Spleen (tissue), 11 donors: ENCODE measurements around the gene GLRA3. TPM values are rescaled to one million over a fixed set of nuclear protein-coding genes. Genes with fewer than 3 reads are reported as not detected.

Source experiments
- DNase-seq: peaks from one replicate; pipeline ENCODE4 v3.0.0-alpha.2; 2020
- H3K27ac ChIP-seq, 8 donors: fragments of 200-600 bp; sonication (generic) in 7 of 8; 1 replicate in 4 of 8; 2 replicates in 4 of 8; pipeline versions ENCODE4 v1.5.0 to v1.8.0; 2016 to 2021; ENCODE audit warnings: inconsistent platforms in 4 of 8, mild to moderate bottlenecking in 4 of 8, moderate library complexity in 1 of 8
- H3K27me3 ChIP-seq, 7 donors: fragments of 200-600 bp; sonication (generic) in 6 of 7; replicated peaks in 1 of 7; 1 replicate in 4 of 7; 2 replicates in 3 of 7; pipeline versions ENCODE4 v1.5.0 to v1.8.0; 2016 to 2021; ENCODE audit warnings: inconsistent platforms in 3 of 7, mild to moderate bottlenecking in 1 of 7
- H3K36me3 ChIP-seq, 6 donors: fragments of 200-600 bp; sonication (generic) in 5 of 6; 1 replicate in 4 of 6; 2 replicates in 2 of 6; pipeline versions ENCODE4 v1.5.0 to v1.8.0; 2016 to 2021; ENCODE audit warnings: inconsistent platforms in 2 of 6
- H3K4me1 ChIP-seq, 6 donors: fragments of 200-600 bp; sonication (generic) in 5 of 6; 1 replicate in 3 of 6; 2 replicates in 3 of 6; pipeline versions ENCODE4 v1.5.0 to v1.8.0; 2016 to 2021; ENCODE audit warnings: inconsistent platforms in 3 of 6
- H3K4me3 ChIP-seq, 8 donors: fragments of 200-600 bp; sonication (generic) in 7 of 8; 1 replicate in 4 of 8; 2 replicates in 4 of 8; pipeline versions ENCODE4 v1.5.0 to v1.8.0; 2016 to 2021; ENCODE audit warnings: inconsistent platforms in 4 of 8, mild to moderate bottlenecking in 4 of 8, moderate library complexity in 2 of 8
- H3K9me3 ChIP-seq, 8 donors: fragments of 200-600 bp; sonication (generic) in 7 of 8; 1 replicate in 4 of 8; 2 replicates in 4 of 8; pipeline versions ENCODE4 v1.5.0 to v1.8.0; 2016 to 2021; ENCODE audit warnings: inconsistent platforms in 4 of 8
- POLR2A ChIP-seq, 3 donors: fragments of 450-650 bp; IDR thresholded peaks; one replicate each; pipeline ENCODE4 v1.5.1; 2017; ENCODE audit warnings: antibody characterized with exemption in 3 of 3, mild to moderate bottlenecking in 1 of 3
- POLR2AphosphoS5 ChIP-seq, 3 donors: sonication (generic); formaldehyde crosslinking; IDR thresholded peaks; one replicate each; pipeline ENCODE4 v1.5.1; 2017; ENCODE audit warnings: antibody characterized with exemption in 3 of 3
- WGBS, 5 donors: extraction: QIAGEN DNeasy Blood & Tissue Kit in 3 of 5; methylation state at CpG; one replicate each; pipeline versions ENCODE4 v1.1.5 to v1.1.7; 2013 to 2018; 5-methylcytosine and 5-hydroxymethylcytosine counted together
- intact Hi-C: fragments of 100-400 bp; cut with DNase I; formaldehyde crosslinking; loops from one replicate; pipeline ENCODE4 v1.15.0; 2023; ENCODE audit warnings: low total_unique reads
- polyA plus RNA-seq, 3 donors: library from polyadenylated mRNA; stranded (reverse); fragments of 200-250 nt; gene quantifications; one replicate each; pipeline ENCODE4 v1.2.1, GENCODE V29; 2013
- total RNA-seq, 7 donors: library from RNA; depleted of rRNA in 3 of 7; stranded (reverse); fragments of >200 nt in 3 of 7; fragmentation: NEBNext Ultra II Directional in 4 of 7; extraction: Animal tissue kit (Norgen Biotek cat#: 25700) in 4 of 7; gene quantifications; one replicate each; pipeline versions ENCODE4 v1.1.0 to v1.2.1, GENCODE V29; 2016 to 2021
- TF ChIP-seq, protein P1 (sequence below), 11 experiments: fragments of 200-600 bp in 7 of 11; fragments of 450-650 bp in 4 of 11; sonication (generic) in 4 of 11; IDR thresholded peaks in 8 of 11; conservative IDR thresholded peaks in 3 of 11; 1 replicate in 7 of 11; 2 replicates in 4 of 11; pipeline versions ENCODE4 v1.4.0 to v1.8.0; 2016 to 2021; ENCODE audit warnings: antibody characterized with exemption in 11 of 11, inconsistent platforms in 4 of 11, mild to moderate bottlenecking in 1 of 11
- donor health status: healthy with polysubstance abuse.
- donor health status: DM: no; HTN: no; CAD: no; lungs with moderate emphysema.
- donor health status: DM: no; HTN: no; CAD: no.
- donor health status: Bipolar disorder and iron deficiency.
- donor health status: healthy.
- donor health status: DM: no; HTN: no; CAD: no.
- donor health status: DM: yes; HTN: yes; CAD: no.

Gene GLRA3
- total and polyA plus RNA-seq, 10 donors: 0.02 to 0.20 (median 0.06) TPM; not detected in 2

DNA sequence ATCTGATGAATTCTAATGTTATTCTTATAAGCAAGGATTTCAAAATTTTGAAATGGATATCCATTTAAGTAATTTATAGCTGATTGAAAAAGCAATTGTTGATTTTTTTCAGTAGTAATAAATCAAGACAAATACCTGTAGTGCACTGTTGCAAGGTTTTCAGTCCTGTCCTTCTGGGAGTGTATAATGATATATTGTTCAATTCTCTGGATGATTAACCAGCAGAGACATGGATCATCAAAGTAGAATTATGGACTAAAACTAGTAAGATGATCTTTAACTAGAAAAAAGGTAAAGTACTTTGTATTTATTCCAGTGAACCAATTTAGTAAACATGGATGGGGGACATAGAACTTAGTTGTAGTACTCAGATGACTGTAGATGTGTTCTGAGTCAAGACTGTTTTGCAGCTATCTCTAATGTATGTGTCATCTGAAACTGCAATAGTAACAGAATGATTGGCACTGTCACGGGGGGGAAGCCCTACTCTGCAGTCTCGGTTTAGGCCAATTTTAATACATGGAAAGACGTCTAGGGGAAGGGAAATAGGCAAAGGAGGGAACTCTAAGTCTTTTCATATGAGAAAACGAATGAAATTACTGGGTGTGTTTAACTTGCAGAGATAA, 121.9 kb downstream of the GLRA3 start:
- WGBS, 5 donors: 57 to 82% (median 62%) methylated on average over 4 of the region's 4 CpGs
- Histone ChIP-seq H3K4me1 (no peaks in the 10 kb centered on the region), H3K4me3 (no peak overlapping the region), H3K36me3 (no peaks in the 10 kb centered on the region), H3K9me3 (no peaks in the 10 kb centered on the region), H3K27me3 (no peaks in the 10 kb centered on the region), H3K27ac (no peak overlapping the region)
- TF ChIP-seq POLR2A (IDR thresholded peaks at IDR 0.05) (no peak), POLR2AphosphoS5 (IDR thresholded peaks at IDR 0.05) (no peak)
- TF ChIP-seq, protein P1, sequence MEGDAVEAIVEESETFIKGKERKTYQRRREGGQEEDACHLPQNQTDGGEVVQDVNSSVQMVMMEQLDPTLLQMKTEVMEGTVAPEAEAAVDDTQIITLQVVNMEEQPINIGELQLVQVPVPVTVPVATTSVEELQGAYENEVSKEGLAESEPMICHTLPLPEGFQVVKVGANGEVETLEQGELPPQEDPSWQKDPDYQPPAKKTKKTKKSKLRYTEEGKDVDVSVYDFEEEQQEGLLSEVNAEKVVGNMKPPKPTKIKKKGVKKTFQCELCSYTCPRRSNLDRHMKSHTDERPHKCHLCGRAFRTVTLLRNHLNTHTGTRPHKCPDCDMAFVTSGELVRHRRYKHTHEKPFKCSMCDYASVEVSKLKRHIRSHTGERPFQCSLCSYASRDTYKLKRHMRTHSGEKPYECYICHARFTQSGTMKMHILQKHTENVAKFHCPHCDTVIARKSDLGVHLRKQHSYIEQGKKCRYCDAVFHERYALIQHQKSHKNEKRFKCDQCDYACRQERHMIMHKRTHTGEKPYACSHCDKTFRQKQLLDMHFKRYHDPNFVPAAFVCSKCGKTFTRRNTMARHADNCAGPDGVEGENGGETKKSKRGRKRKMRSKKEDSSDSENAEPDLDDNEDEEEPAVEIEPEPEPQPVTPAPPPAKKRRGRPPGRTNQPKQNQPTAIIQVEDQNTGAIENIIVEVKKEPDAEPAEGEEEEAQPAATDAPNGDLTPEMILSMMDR (IDR thresholded peaks at IDR 0.05 in 8 of 11, conservative IDR thresholded peaks at IDR 0.05 in 3 of 11): no peak
- intact Hi-C loops: no loop called here
- DNase-seq: no peak

DNA sequence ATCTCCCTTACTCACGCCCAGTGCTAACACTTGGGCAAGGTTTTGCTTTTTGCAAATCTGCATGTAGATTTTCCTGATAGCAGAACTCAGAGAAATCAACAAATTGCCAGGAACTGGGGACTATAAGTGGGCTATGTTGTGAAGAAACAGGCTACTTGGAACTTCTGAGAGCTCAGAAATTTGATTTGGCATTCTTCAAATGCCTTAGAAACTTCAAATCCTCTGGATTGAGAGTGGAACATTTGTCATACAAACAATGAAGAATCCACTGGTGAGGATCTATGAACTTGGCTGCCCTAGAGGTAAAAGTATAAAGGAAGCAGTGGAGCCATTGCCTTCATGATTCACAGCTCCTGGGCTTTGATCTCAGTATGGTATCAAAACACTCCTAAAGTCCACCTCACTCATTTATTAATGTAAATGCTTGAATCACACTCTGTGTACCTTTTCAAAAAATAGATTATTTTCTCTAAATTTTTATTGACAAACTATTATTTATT, 126.0 kb downstream of the GLRA3 start:
- H3K4me1 ChIP-seq: no peaks in the 10 kb centered on the region
- no peaks in the 10 kb centered on the region for H3K27me3 ChIP-seq
- no peaks in the 10 kb centered on the region for H3K9me3 ChIP-seq
- no peak overlapping the region for H3K4me3 ChIP-seq
- DNase-seq: no peak
- no peak overlapping the region for H3K27ac ChIP-seq
- WGBS, 5 donors: 71 to 95% (median 89%) methylated on average over 1 of the region's 1 CpG
- H3K36me3 ChIP-seq: no peaks in the 10 kb centered on the region
- TF ChIP-seq POLR2A (IDR thresholded peaks at IDR 0.05) (no peak), POLR2AphosphoS5 (IDR thresholded peaks at IDR 0.05) (no peak)
- TF ChIP-seq, protein P1 (IDR thresholded peaks at IDR 0.05 in 8 of 11, conservative IDR thresholded peaks at IDR 0.05 in 3 of 11): no peak
- intact Hi-C loops: no loop called here

DNA sequence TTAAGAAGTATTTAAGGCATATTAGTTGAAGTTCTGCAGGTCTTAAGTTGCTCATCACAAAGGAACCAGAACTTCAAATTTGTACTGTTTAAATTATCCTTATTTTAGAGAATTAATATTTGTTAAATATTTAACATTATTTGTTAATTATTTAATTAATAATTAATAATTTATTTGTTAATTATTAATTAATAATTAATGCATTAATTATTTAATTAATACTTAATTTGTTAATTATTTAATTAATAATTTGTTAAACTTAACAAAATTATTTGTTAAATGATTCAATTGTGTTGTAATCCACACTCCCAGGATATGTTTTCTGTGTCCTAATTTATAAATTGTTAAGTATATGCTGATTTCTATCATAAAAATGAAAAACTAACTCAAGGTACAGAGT, 129.4 kb downstream of the GLRA3 start:
- DNase-seq: no peak
- intact Hi-C loops: no loop called here
- Histone ChIP-seq H3K9me3 (no peaks in the 10 kb centered on the region), H3K36me3 (no peaks in the 10 kb centered on the region), H3K4me1 (peaks cover 0 to 8% (median 0%) of the 10 kb centered on the region in 6 donors), H3K27ac (no peak overlapping the region), H3K4me3 (no peak overlapping the region), H3K27me3 (no peaks in the 10 kb centered on the region)
- TF ChIP-seq POLR2A (IDR thresholded peaks at IDR 0.05): no peak
- TF ChIP-seq, protein P1 (IDR thresholded peaks at IDR 0.05 in 8 of 11, conservative IDR thresholded peaks at IDR 0.05 in 3 of 11): no peak
- no peak for TF ChIP-seq POLR2AphosphoS5 (IDR thresholded peaks at IDR 0.05)

DNA sequence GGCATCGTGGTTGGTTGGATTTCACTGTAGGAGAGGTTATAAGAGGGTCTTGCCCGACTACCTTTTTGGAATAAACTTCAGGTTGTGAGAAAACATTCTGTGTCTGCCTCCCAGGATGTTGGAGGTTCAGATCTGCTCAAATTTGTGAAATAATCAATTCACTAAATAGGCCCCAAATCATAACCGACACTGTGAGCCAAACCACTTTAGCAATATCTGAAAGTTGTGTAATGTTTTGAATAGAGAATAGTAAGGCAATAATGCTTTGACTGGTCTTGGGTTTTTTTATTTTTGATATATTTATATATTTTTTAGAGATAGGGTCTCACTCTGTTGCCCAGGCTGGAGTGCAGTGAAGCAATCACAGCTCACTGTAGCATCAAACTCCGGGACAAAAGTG, 131.2 kb downstream of the GLRA3 start:
- no peak for DNase-seq
- peaks cover 0 to 8% (median 0%) of the 10 kb centered on the region in 6 donors for H3K4me1 ChIP-seq
- intact Hi-C loops: no loop called here
- no peak overlapping the region for H3K4me3 ChIP-seq
- no peaks in the 10 kb centered on the region for H3K9me3 ChIP-seq
- TF ChIP-seq, protein P1 (IDR thresholded peaks at IDR 0.05 in 8 of 11, conservative IDR thresholded peaks at IDR 0.05 in 3 of 11): no peak
- TF ChIP-seq POLR2AphosphoS5 (IDR thresholded peaks at IDR 0.05) (no peak), POLR2A (IDR thresholded peaks at IDR 0.05) (no peak)
- WGBS, 5 donors: 52 to 76% (median 58%) methylated on average over 4 of the region's 4 CpGs
- H3K27ac ChIP-seq: peak overlapping the region in 1 of 8 donors; percentile 14
- H3K27me3 ChIP-seq: no peaks in the 10 kb centered on the region
- no peaks in the 10 kb centered on the region for H3K36me3 ChIP-seq
